CD4-positive, CD25-positive, alpha-beta regulatory T cell (primary cell): ENCODE measurements around the gene BPIFB6. TPM values are rescaled to one million over a fixed set of nuclear protein-coding genes. Genes with fewer than 3 reads are reported as not detected.
A peak's percentile ranks its signal among the peaks of the same experiment; 100 is the strongest.

Source experiments
- ATAC-seq, 2 donors: fragments of 150-1000 bp; cut with Tn5 transposase; one replicate each; pipeline ENCODE4 v1.10.0; 2021; ENCODE audit warnings: low read depth in 2 of 2, moderate number of reproducible peaks in 2 of 2, moderate library complexity in 1 of 2
- DNase-seq, 3 donors: peaks; one replicate each; pipeline versions ENCODE4 v3.0.0 to v3.0.0-alpha.2; 2012 to 2022; ENCODE audit warnings: mixed read lengths in 1 of 3
- H3K27ac ChIP-seq: one replicate; pipeline ENCODE4 v1.7.0; 2013; ENCODE audit warnings: mild to moderate bottlenecking, low read length; ENCODE audit not compliant: insufficient read depth, poor library complexity, severe bottlenecking
- H3K27me3 ChIP-seq: one replicate; pipeline ENCODE4 v1.7.0; 2013; ENCODE audit warnings: low read length; ENCODE audit not compliant: control insufficient read depth, insufficient read depth
- H3K36me3 ChIP-seq: one replicate; pipeline ENCODE4 v1.7.0; 2013; ENCODE audit warnings: mild to moderate bottlenecking, low read length, moderate library complexity; ENCODE audit not compliant: control insufficient read depth, insufficient read depth
- H3K4me1 ChIP-seq: 2 replicates; pipeline ENCODE4 v1.7.0; 2013; ENCODE audit warnings: mild to moderate bottlenecking, low read length; ENCODE audit not compliant: insufficient read depth, control insufficient read depth, poor library complexity, severe bottlenecking
- H3K4me3 ChIP-seq: one replicate; pipeline ENCODE4 v1.7.0; 2013; ENCODE audit warnings: low read depth, mild to moderate bottlenecking, low read length, moderate library complexity
- H3K9me3 ChIP-seq, 2 experiments: 1 replicate in 1 of 2; 2 replicates in 1 of 2; pipeline ENCODE4 v1.7.0; 2013; ENCODE audit warnings: low read length in 2 of 2, mild to moderate bottlenecking in 1 of 2, moderate library complexity in 1 of 2; ENCODE audit not compliant: control insufficient read depth in 2 of 2
- H3K27ac Mint-ChIP-seq, 3 donors: one replicate each; pipeline ENCODE4 v1.8.0; 2020 to 2022; ENCODE audit warnings: mild to moderate bottlenecking in 3 of 3, mixed read lengths in 3 of 3, moderate library complexity in 2 of 3
- H3K27me3 Mint-ChIP-seq: one replicate; pipeline ENCODE4 v1.8.0; 2022; ENCODE audit warnings: mild to moderate bottlenecking, mixed read lengths
- H3K36me3 Mint-ChIP-seq: one replicate; pipeline ENCODE4 v1.8.0; 2020; ENCODE audit warnings: mixed read lengths
- H3K4me1 Mint-ChIP-seq, 4 donors: one replicate each; pipeline ENCODE4 v1.8.0; 2020 to 2022; ENCODE audit warnings: mixed read lengths in 4 of 4, mild to moderate bottlenecking in 1 of 4
- H3K4me3 Mint-ChIP-seq, 4 donors: one replicate each; pipeline ENCODE4 v1.8.0; 2020 to 2022; ENCODE audit warnings: mild to moderate bottlenecking in 4 of 4, mixed read lengths in 4 of 4, moderate library complexity in 3 of 4
- H3K9me3 Mint-ChIP-seq, 7 donors: one replicate each; pipeline ENCODE4 v1.8.0; 2020 to 2022; ENCODE audit warnings: mixed read lengths in 7 of 7, mild to moderate bottlenecking in 3 of 7, moderate library complexity in 2 of 7
- polyA plus RNA-seq, 4 donors: library from polyadenylated mRNA; unstranded; fragments of 300-500 nt; fragmentation: Illumina TruSeq; gene quantifications; one replicate each; pipeline ENCODE4 v1.2.3, GENCODE V29; 2021
- total RNA-seq: library from RNA; stranded (reverse); gene quantifications from one replicate; pipeline ENCODE4 v1.2.3, GENCODE V29; 2022

BPIFB6 gene
- total and polyA plus RNA-seq, 5 donors from 2014 or later = not detected

DNA sequence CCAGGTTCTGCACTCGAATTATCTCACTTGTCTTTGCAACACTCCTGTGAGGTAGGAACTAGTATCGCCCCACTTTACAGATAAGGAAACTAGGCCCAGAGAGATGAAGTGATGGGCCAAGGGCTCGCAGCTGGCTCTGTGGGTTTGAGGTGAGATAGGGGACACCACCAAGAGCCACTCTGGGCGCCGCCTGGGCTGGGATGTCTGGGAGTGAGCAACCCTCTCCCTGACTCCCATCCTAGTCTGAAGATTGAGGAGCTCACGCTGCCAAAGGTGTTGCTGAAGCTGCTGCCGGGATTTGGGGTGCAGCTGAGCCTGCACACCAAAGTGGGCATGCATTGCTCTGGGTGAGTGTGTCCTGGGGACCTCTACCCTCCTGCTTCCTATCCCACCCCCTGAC is 27.7 kb downstream of the BPIFB6 start:
- no peaks in the 10 kb centered on the region for H3K36me3 ChIP-seq
- H3K9me3 ChIP-seq = no peaks in the 10 kb centered on the region
- Mint-ChIP-seq H3K27me3 (no peaks in the 10 kb centered on the region), H3K4me3 (no peak overlapping the region), H3K4me1 (peaks cover 0 to 3% (median 0%) of the 10 kb centered on the region in 4 donors), H3K9me3 (no peaks in the 10 kb centered on the region), H3K27ac (no peak overlapping the region), H3K36me3 (no peaks in the 10 kb centered on the region)
- ATAC-seq (no peak), DNase-seq (no peak)
- no peaks in the 10 kb centered on the region for H3K27me3 ChIP-seq
- no peak overlapping the region for H3K4me3 ChIP-seq
- no peak overlapping the region for H3K27ac ChIP-seq
- no peaks in the 10 kb centered on the region for H3K4me1 ChIP-seq

DNA sequence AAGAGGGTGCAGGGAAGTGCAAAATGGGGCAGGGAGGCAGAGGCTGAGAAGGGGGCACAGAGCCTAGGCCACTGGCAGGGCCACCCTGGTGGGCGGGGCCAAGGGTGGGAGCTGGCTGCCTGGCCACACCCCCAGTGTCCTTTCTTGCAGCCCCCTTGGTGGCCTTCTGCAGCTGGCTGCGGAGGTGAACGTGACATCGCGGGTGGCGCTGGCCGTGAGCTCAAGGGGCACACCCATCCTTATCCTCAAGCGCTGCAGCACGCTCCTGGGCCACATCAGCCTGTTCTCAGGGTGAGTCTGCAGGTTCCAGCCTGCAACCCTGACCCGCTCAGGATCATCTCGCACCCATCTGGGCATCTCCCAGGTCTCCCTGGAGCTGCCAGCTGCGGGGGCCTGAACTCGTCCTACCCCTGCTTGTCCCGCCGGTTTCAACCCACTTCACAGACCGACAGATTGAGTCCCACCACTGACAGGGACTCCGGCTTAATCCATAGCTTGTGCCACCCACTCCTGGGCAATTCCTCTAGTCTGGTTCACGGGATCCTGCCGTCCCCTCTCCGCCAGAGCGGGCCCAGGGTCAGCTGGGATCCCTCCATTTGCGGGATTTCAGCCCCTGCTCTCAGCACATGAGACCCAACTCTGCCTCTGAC is 28.4 kb downstream of the BPIFB6 start:
- H3K27me3 Mint-ChIP-seq = no peaks in the 10 kb centered on the region
- H3K27me3 ChIP-seq = no peaks in the 10 kb centered on the region
- no peaks in the 10 kb centered on the region for H3K9me3 Mint-ChIP-seq
- H3K36me3 ChIP-seq = no peaks in the 10 kb centered on the region
- ATAC-seq = no peak
- H3K27ac Mint-ChIP-seq = no peak overlapping the region
- H3K4me3 Mint-ChIP-seq = no peak overlapping the region
- no peak for DNase-seq
- H3K27ac ChIP-seq = no peak overlapping the region
- H3K4me3 ChIP-seq = no peak overlapping the region
- H3K4me1 Mint-ChIP-seq = peaks cover 0 to 3% (median 0%) of the 10 kb centered on the region in 4 donors
- H3K4me1 ChIP-seq = no peaks in the 10 kb centered on the region
- no peaks in the 10 kb centered on the region for H3K9me3 ChIP-seq
- no peaks in the 10 kb centered on the region for H3K36me3 Mint-ChIP-seq

DNA sequence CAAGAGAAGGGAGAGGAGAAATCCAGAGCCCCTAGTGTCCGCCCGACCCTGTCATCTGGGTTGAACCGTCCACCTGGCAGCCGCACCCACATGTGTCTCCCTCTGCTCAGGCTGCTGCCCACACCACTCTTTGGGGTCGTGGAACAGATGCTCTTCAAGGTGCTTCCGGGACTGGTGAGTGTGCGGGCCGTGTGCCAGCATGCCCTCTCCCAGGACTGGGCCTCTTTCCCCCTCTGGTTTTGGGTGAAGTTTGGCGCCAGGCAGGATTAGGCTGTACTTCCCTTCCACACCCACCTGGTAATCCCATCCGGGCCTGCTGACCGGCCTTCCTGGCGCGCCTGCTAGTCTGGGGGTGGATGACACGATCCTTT is 30.2 kb downstream of the BPIFB6 start:
- no peak overlapping the region for H3K27ac Mint-ChIP-seq
- no peak for ATAC-seq
- Histone ChIP-seq H3K27ac (no peak overlapping the region), H3K4me1 (no peaks in the 10 kb centered on the region), H3K4me3 (no peak overlapping the region), H3K36me3 (no peaks in the 10 kb centered on the region), H3K27me3 (no peaks in the 10 kb centered on the region), H3K9me3 (no peaks in the 10 kb centered on the region)
- H3K4me3 Mint-ChIP-seq = no peak overlapping the region
- H3K4me1 Mint-ChIP-seq = peaks cover 0 to 3% (median under 1%) of the 10 kb centered on the region in 4 donors
- no peaks in the 10 kb centered on the region for H3K9me3 Mint-ChIP-seq
- no peak for DNase-seq
- no peaks in the 10 kb centered on the region for H3K36me3 Mint-ChIP-seq
- no peaks in the 10 kb centered on the region for H3K27me3 Mint-ChIP-seq

DNA sequence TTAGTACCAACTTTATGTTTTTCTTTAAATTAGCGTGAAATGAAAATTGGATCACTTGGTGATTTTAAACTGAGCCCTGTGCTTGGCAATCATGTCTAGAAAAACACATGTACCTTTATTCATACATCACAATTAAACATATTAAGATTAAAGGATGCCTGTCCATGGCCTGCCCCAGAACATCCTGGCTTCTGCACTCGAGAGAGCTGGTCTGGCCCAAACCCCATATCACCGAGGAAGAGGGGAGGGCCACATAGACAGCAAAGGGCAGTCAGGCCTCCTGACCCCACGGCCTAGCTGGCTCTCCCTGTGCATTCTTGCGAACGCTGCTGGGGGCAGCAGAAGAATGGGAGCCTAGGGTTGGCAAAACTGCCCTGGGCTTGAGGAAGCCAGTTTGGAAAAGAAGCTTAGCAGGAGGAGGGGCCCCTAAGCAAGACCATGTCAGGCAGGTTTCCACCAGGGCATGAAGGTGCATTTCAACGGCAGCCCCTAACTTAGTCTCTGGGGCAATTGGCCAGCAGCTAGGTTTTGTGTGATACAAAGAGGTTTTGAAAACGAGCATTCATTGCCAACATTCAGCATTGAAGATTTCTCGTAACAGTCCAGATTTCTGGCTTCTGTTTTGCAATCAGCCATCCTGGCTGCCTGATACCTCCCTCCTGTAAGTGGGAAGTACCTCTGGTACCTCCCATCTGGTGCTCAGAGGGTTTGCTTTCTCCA is 30.8 kb downstream of the BPIFB6 start:
- Histone ChIP-seq H3K27me3 (no peaks in the 10 kb centered on the region), H3K36me3 (no peaks in the 10 kb centered on the region), H3K4me3 (no peak overlapping the region), H3K27ac (no peak overlapping the region), H3K9me3 (no peaks in the 10 kb centered on the region), H3K4me1 (no peaks in the 10 kb centered on the region)
- Mint-ChIP-seq H3K27me3 (no peaks in the 10 kb centered on the region), H3K36me3 (no peaks in the 10 kb centered on the region), H3K9me3 (no peaks in the 10 kb centered on the region), H3K4me3 (no peak overlapping the region), H3K27ac (no peak overlapping the region), H3K4me1 (peaks cover 0 to 4% (median under 1%) of the 10 kb centered on the region in 4 donors)
- DNase-seq (no peak), ATAC-seq (no peak)

DNA sequence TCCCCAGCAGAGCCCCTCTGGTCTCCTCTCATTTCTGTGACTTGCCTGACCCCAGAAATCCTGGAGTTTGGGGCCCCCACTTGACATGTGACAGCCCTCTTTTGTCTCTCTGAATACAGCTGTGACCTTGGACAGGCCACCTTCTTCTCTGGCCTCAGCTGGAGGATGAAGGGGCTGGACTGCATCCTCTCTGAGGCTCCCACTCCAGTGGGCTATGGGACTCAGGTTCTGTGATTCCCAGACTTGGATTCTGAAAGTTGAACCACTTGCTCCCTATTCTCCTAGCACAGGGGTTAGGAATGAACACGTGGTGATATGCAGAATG is 31.3 kb downstream of the BPIFB6 start:
- Histone ChIP-seq H3K27ac (no peak overlapping the region), H3K36me3 (no peaks in the 10 kb centered on the region), H3K4me1 (no peaks in the 10 kb centered on the region), H3K4me3 (no peak overlapping the region), H3K27me3 (no peaks in the 10 kb centered on the region), H3K9me3 (no peaks in the 10 kb centered on the region)
- Mint-ChIP-seq H3K36me3 (no peaks in the 10 kb centered on the region), H3K4me1 (peaks cover 0 to 9% (median under 1%) of the 10 kb centered on the region in 4 donors), H3K9me3 (no peaks in the 10 kb centered on the region), H3K27me3 (no peaks in the 10 kb centered on the region), H3K4me3 (no peak overlapping the region), H3K27ac (no peak overlapping the region)
- DNase-seq (no peak), ATAC-seq (no peak)

DNA sequence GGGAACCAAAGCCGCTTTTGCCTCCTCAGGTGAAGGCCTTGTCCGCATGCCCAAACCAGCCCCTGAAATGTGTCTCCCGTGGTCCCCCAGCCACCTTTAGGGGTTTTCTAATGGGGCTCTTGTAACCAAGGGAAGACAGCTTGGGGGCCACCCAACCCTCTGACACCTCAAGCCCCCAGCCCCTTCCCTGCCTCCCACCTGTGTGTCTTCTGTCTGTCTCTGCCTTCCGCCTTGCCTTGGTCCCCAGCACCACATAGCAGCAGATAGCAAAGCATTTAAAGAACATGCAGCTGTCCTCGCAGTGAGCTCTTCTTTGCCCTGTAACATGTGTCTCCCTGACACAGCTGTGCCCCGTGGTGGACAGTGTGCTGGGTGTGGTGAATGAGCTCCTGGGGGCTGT is 31.8 kb downstream of the BPIFB6 start:
- no peaks in the 10 kb centered on the region for H3K9me3 Mint-ChIP-seq
- no peaks in the 10 kb centered on the region for H3K36me3 Mint-ChIP-seq
- H3K9me3 ChIP-seq = no peaks in the 10 kb centered on the region
- H3K27me3 ChIP-seq = no peaks in the 10 kb centered on the region
- no peak overlapping the region for H3K4me3 Mint-ChIP-seq
- no peak overlapping the region for H3K27ac ChIP-seq
- H3K4me1 ChIP-seq = no peaks in the 10 kb centered on the region
- no peaks in the 10 kb centered on the region for H3K36me3 ChIP-seq
- no peak for DNase-seq
- no peak overlapping the region for H3K4me3 ChIP-seq
- H3K27me3 Mint-ChIP-seq = no peaks in the 10 kb centered on the region
- H3K27ac Mint-ChIP-seq = no peak overlapping the region
- peaks cover 0 to 14% (median 5%) of the 10 kb centered on the region in 4 donors for H3K4me1 Mint-ChIP-seq
- ATAC-seq = no peak

DNA sequence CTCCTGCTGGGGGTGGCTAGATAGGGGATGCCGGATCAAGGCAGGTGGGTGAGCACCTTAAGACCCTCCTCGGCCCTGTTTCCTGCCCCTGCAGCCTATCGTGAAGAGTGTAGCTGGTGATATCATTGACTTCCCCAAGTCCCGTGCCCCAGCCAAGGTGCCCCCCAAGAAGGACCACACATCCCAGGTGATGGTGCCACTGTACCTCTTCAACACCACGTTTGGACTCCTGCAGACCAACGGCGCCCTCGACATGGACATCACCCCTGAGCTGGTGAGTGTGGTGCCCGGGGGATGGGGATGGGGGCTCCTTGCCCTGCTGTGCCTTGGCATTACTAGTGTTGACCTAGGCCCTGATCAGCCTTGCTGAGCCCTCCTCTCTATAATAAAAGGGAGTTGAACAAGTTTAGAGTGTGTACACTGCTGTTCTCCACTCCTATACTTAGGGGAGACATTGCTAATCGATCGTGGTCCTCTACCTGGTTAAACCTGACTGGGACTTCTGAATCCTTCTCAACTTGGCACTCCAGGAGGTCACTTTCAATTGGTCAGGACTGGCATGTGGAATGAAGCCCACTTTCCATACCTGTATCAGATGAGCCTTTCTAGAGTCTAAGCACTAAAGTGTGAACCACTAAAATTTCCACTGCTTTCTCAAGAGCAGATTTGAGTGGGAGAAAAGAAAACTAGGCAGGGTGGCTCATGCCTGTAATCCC is 33.3 kb downstream of the BPIFB6 start:
- Histone ChIP-seq H3K36me3 (no peaks in the 10 kb centered on the region), H3K4me1 (no peaks in the 10 kb centered on the region), H3K4me3 (no peak overlapping the region), H3K9me3 (no peaks in the 10 kb centered on the region), H3K27ac (no peak overlapping the region), H3K27me3 (no peaks in the 10 kb centered on the region)
- Mint-ChIP-seq H3K9me3 (no peaks in the 10 kb centered on the region), H3K36me3 (no peaks in the 10 kb centered on the region), H3K27ac (peak overlapping the region in 2 of 3 donors; percentile 39 to 74), H3K4me3 (no peak overlapping the region), H3K27me3 (no peaks in the 10 kb centered on the region), H3K4me1 (peaks cover 0 to 22% (median 7%) of the 10 kb centered on the region in 4 donors)
- DNase-seq = no peak
- ATAC-seq = no peak
